K562 (cell line): Measurements from ENCODE around the gene LRRC8E. TPM values are rescaled to one million over a fixed set of nuclear protein-coding genes. Genes with fewer than 3 reads are reported as not detected.
A peak's percentile ranks its signal among the peaks of the same experiment; 100 is the strongest.

Experiments used
- BCOR ChIP-seq: fragments of 450-650 bp; IDR thresholded peaks from 2 replicates; pipeline ENCODE4 v1.6.1; 2016
- CBX5 ChIP-seq: IDR thresholded peaks from 2 replicates; pipeline ENCODE4 v1.6.1; 2014; ENCODE audit warnings: low read depth, borderline replicate concordance
- EGR1 ChIP-seq: fragments of 450-650 bp; conservative IDR thresholded peaks from 2 replicates; pipeline ENCODE4 v1.6.1; 2017; ENCODE audit warnings: mild to moderate bottlenecking
- HLTF ChIP-seq: fragments of 450-650 bp; IDR thresholded peaks from 2 replicates; pipeline ENCODE4 v1.6.1; 2016
- ILF3 ChIP-seq: fragments of 450-650 bp; IDR thresholded peaks from 2 replicates; pipeline ENCODE4 v1.6.1; 2018; ENCODE audit warnings: antibody characterized with exemption, mild to moderate bottlenecking, moderate library complexity, borderline replicate concordance
- MAZ ChIP-seq, 2 experiments: fragments of 450-650 bp in 1 of 2; sonication (generic) in 1 of 2; formaldehyde crosslinking; IDR thresholded peaks in 1 of 2; conservative IDR thresholded peaks in 1 of 2; 2 replicates each; pipeline versions ENCODE4 v1.4.0 to v1.5.0; 2020; ENCODE audit warnings: mild to moderate bottlenecking in 1 of 2, missing genetic modification reagents in 1 of 2
- MYC ChIP-seq, 2 experiments: fragments of 250-450 bp in 1 of 2; sonication (Bioruptor Pico) in 1 of 2; IDR thresholded peaks; 2 replicates each; pipeline versions ENCODE4 v1.5.1 to v1.6.1; 2012 to 2021; ENCODE audit warnings: low read depth in 2 of 2, borderline replicate concordance in 1 of 2, improper control_type of control experiment in 1 of 2, low read length in 1 of 2, mild to moderate bottlenecking in 1 of 2, moderate library complexity in 1 of 2
- PHF20 ChIP-seq: fragments of 450-650 bp; IDR thresholded peaks from 2 replicates; pipeline ENCODE4 v1.6.1; 2018; ENCODE audit not compliant: partially characterized antibody
- SIN3B ChIP-seq: fragments of 450-650 bp; IDR thresholded peaks from 2 replicates; pipeline ENCODE4 v1.6.1; 2017; ENCODE audit warnings: low read depth, mild to moderate bottlenecking, moderate library complexity
- SMAD1 ChIP-seq: fragments of 150-350 bp; IDR thresholded peaks from 2 replicates; pipeline ENCODE4 v1.6.1; 2014; ENCODE audit warnings: low read length, low read depth; ENCODE audit not compliant: partially characterized antibody
- SNIP1 ChIP-seq: fragments of 450-650 bp; IDR thresholded peaks from 2 replicates; pipeline ENCODE4 v1.7.1; 2017; ENCODE audit warnings: low read depth, mild to moderate bottlenecking
- ZBTB26 ChIP-seq: fragments of 450-650 bp; formaldehyde crosslinking; IDR thresholded peaks from 2 replicates; pipeline ENCODE4 v1.4.0; 2022; ENCODE audit warnings: missing genetic modification characterization
- ZC3H8 ChIP-seq: fragments of 450-650 bp; IDR thresholded peaks from 2 replicates; pipeline ENCODE4 v1.6.1; 2017
- ZNF347 ChIP-seq: fragments of 450-650 bp; formaldehyde crosslinking; IDR thresholded peaks from 2 replicates; pipeline ENCODE4 v1.4.0; 2020; ENCODE audit warnings: low read depth, mild to moderate bottlenecking, moderate library complexity
- ZNF445 ChIP-seq: fragments of 250-450 bp; sonication (Bioruptor Pico); IDR thresholded peaks from 2 replicates; pipeline ENCODE4 v1.4.0; 2020; ENCODE audit warnings: low read depth, mild to moderate bottlenecking, moderate library complexity
- polyA plus RNA-seq, 8 experiments: library from polyadenylated mRNA; depleted of rRNA in 4 of 8; stranded (reverse) in 5 of 8; unstranded in 3 of 8; fragments of >200 nt; fragmentation: Nextera tagmentation in 2 of 8; fragmentation: Illumina TruSeq in 1 of 8; extraction: Ambion mirVana in 2 of 8; extraction: Trizol in 1 of 8; gene quantifications; 2 replicates each; pipeline versions ENCODE4 v1.2.1 to v1.2.3, GENCODE V29; 2011 to 2014; ENCODE audit warnings: inconsistent platforms in 1 of 8, missing spikeins in 1 of 8
- total RNA-seq, 7 experiments: library from RNA; depleted of rRNA in 6 of 7; stranded (reverse); fragments of >200 nt in 6 of 7; fragmentation: Illumina TruSeq in 2 of 7; extraction: Trizol in 2 of 7; gene quantifications; 2 replicates each; pipeline versions ENCODE4 v1.2.1 to v1.2.3, GENCODE V29; 2011 to 2021; ENCODE audit warnings: low replicate concordance in 1 of 7
- TF ChIP-seq, protein P1 (sequence below): fragments of 450-650 bp; IDR thresholded peaks from 2 replicates; pipeline ENCODE4 v1.6.1; 2018; ENCODE audit not compliant: partially characterized antibody
- TF ChIP-seq, protein P2 (sequence below): fragments of 450-650 bp; IDR thresholded peaks from one replicate; pipeline ENCODE4 v1.6.1; 2018; ENCODE audit warnings: mild to moderate bottlenecking, moderate library complexity; ENCODE audit not compliant: partially characterized antibody
- TF ChIP-seq, protein P3 (sequence below), 2 experiments: fragments of 200-800 bp in 1 of 2; sonication (Bioruptor generic) in 1 of 2; sonication (generic) in 1 of 2; formaldehyde crosslinking in 1 of 2; IDR thresholded peaks in 1 of 2; conservative IDR thresholded peaks in 1 of 2; 2 replicates each; pipeline versions ENCODE4 v1.5.0 to v1.6.1; 2016 to 2020; ENCODE audit warnings: missing compliant biosample characterization in 1 of 2, missing genetic modification characterization in 1 of 2, missing genetic modification reagents in 1 of 2
- TF ChIP-seq, protein P4 (sequence below): fragments of 250-450 bp; sonication (Bioruptor Pico); IDR thresholded peaks from 2 replicates; pipeline ENCODE4 v1.8.0; 2021; ENCODE audit warnings: borderline replicate concordance, mild to moderate bottlenecking, moderate library complexity; ENCODE audit not compliant: poor library complexity, severe bottlenecking

LRRC8E gene
- total and polyA plus RNA-seq, 9 of the 15 experiments (the other 6 are each of a cell fraction or from before 2014, with no cell fraction given) = 0.08 to 5.7 (median 3.5) TPM; not detected in 1

- TF ChIP-seq HLTF (no peak), SMAD1 (no peak), BCOR (no peak), MAZ (CRISPR knock-in tag; conservative IDR thresholded peaks at IDR 0.05 in 1 of 2, IDR thresholded peaks at IDR 0.05 in 1 of 2) (peak; percentile 62 to 68), ZNF445 (CRISPR knock-in tag) (no peak), SNIP1 (no peak), CBX5 (no peak), EGR1 (peak; percentile 36; the same call in 1 of the 2 replicates), ILF3 (no peak), ZBTB26 (no peak), ZC3H8 (no peak), MYC (IDR thresholded peaks at IDR 0.05; ENCODE audit: low read depth, low read length) (no peak), MYC (CRISPR knock-in tag; IDR thresholded peaks at IDR 0.05; ENCODE audit: borderline replicate concordance, low read depth) (no peak), PHF20 (peak; percentile 67), SIN3B (0 out of 2 replicates have a peak, but pooled peaks have one; percentile 10), ZNF347 (no peak)
- TF ChIP-seq, protein P1, sequence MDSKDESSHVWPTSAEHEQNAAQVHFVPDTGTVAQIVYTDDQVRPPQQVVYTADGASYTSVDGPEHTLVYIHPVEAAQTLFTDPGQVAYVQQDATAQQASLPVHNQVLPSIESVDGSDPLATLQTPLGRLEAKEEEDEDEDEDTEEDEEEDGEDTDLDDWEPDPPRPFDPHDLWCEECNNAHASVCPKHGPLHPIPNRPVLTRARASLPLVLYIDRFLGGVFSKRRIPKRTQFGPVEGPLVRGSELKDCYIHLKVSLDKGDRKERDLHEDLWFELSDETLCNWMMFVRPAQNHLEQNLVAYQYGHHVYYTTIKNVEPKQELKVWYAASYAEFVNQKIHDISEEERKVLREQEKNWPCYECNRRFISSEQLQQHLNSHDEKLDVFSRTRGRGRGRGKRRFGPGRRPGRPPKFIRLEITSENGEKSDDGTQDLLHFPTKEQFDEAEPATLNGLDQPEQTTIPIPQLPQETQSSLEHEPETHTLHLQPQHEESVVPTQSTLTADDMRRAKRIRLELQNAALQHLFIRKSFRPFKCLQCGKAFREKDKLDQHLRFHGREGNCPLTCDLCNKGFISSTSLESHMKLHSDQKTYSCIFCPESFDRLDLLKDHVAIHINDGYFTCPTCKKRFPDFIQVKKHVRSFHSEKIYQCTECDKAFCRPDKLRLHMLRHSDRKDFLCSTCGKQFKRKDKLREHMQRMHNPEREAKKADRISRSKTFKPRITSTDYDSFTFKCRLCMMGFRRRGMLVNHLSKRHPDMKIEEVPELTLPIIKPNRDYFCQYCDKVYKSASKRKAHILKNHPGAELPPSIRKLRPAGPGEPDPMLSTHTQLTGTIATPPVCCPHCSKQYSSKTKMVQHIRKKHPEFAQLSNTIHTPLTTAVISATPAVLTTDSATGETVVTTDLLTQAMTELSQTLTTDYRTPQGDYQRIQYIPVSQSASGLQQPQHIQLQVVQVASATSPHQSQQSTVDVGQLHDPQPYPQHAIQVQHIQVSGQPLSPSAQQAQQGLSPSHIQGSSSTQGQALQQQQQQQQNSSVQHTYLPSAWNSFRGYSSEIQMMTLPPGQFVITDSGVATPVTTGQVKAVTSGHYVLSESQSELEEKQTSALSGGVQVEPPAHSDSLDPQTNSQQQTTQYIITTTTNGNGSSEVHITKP = peak; percentile 96
- TF ChIP-seq, protein P2, sequence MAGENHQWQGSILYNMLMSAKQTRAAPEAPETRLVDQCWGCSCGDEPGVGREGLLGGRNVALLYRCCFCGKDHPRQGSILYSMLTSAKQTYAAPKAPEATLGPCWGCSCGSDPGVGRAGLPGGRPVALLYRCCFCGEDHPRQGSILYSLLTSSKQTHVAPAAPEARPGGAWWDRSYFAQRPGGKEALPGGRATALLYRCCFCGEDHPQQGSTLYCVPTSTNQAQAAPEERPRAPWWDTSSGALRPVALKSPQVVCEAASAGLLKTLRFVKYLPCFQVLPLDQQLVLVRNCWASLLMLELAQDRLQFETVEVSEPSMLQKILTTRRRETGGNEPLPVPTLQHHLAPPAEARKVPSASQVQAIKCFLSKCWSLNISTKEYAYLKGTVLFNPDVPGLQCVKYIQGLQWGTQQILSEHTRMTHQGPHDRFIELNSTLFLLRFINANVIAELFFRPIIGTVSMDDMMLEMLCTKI = no peak
- TF ChIP-seq, protein P3, sequence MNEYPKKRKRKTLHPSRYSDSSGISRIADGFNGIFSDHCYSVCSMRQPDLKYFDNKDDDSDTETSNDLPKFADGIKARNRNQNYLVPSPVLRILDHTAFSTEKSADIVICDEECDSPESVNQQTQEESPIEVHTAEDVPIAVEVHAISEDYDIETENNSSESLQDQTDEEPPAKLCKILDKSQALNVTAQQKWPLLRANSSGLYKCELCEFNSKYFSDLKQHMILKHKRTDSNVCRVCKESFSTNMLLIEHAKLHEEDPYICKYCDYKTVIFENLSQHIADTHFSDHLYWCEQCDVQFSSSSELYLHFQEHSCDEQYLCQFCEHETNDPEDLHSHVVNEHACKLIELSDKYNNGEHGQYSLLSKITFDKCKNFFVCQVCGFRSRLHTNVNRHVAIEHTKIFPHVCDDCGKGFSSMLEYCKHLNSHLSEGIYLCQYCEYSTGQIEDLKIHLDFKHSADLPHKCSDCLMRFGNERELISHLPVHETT (CRISPR knock-in tag; conservative IDR thresholded peaks at IDR 0.05 in 1 of 2, IDR thresholded peaks at IDR 0.05 in 1 of 2) = no peak
- TF ChIP-seq, protein P4, sequence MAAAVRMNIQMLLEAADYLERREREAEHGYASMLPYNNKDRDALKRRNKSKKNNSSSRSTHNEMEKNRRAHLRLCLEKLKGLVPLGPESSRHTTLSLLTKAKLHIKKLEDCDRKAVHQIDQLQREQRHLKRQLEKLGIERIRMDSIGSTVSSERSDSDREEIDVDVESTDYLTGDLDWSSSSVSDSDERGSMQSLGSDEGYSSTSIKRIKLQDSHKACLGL (CRISPR knock-in tag) = no peak
These were observed at the start of gene LRRC8E (continued) for GRCh38 chr19:7888145-7888825.
